MCF 10A (cell line): ENCODE measurements around the gene USP6NL. TPM values are rescaled to one million over a fixed set of nuclear protein-coding genes. Genes with fewer than 3 reads are reported as not detected.

Experiments used
- BruUV-seq: library from RNA; stranded (reverse); fragments of 400-500 nt; replicated peaks from 2 replicates; lab custom pipeline; 2021; lab: Mats Ljungman, UMichigan
- CTCF ChIA-PET: fragments of 300-600 bp; sonication (Branson Sonifier 250); formaldehyde crosslinking; extraction: SDS; loops from one replicate; lab custom pipeline; 2021; ENCODE audit warnings: antibody characterized with exemption, inconsistent platforms; lab: Yijun Ruan, JAX
- POLR2A ChIA-PET: fragments of 300-600, 350-650 bp; sonication (Branson Sonifier 250); formaldehyde crosslinking; extraction: SDS; loops from one replicate; lab custom pipeline; 2020; ENCODE audit warnings: antibody characterized with exemption, inconsistent platforms; lab: Yijun Ruan, JAX
- DNase-seq: peaks from one replicate; pipeline ENCODE4 v3.0.0-alpha.2; 2018; ENCODE audit not compliant: unreplicated experiment
- H3K27ac Mint-ChIP-seq: one replicate; pipeline ENCODE4 v1.8.0; 2022; ENCODE audit warnings: mild to moderate bottlenecking, low read depth, mixed read lengths; ENCODE audit not compliant: unreplicated experiment
- H3K27me3 Mint-ChIP-seq: one replicate; pipeline ENCODE4 v1.8.0; 2022; ENCODE audit warnings: mixed read lengths; ENCODE audit not compliant: insufficient read depth, unreplicated experiment
- H3K36me3 Mint-ChIP-seq: one replicate; pipeline ENCODE4 v1.8.0; 2022; ENCODE audit warnings: mild to moderate bottlenecking, moderate library complexity, mixed read lengths; ENCODE audit not compliant: insufficient read depth, unreplicated experiment
- H3K4me1 Mint-ChIP-seq: one replicate; pipeline ENCODE4 v1.8.0; 2022; ENCODE audit warnings: mixed read lengths; ENCODE audit not compliant: insufficient read depth, unreplicated experiment
- H3K4me3 Mint-ChIP-seq: one replicate; pipeline ENCODE4 v1.8.0; 2022; ENCODE audit warnings: mild to moderate bottlenecking, moderate library complexity, mixed read lengths; ENCODE audit not compliant: unreplicated experiment
- H3K9me3 Mint-ChIP-seq: one replicate; pipeline ENCODE4 v1.8.0; 2022; ENCODE audit warnings: mixed read lengths; ENCODE audit not compliant: unreplicated experiment
- CTCF ChIP-seq: fragments of 200-600 bp; IDR thresholded peaks from one replicate; pipeline ENCODE4 v1.8.0; 2022; ENCODE audit warnings: antibody characterized with exemption, mild to moderate bottlenecking; ENCODE audit not compliant: unreplicated experiment
- intact Hi-C: fragments of 100-400 bp; cut with micrococcal nuclease; formaldehyde crosslinking; loops from 2 replicates; pipeline ENCODE4 v1.14.1; 2022
- total RNA-seq: library from RNA; stranded (reverse); gene quantifications from 2 replicates; pipeline ENCODE4 v1.2.3, GENCODE V29; 2022

USP6NL gene
- total RNA-seq, 1 experiment from 2014 or later = 19.2 TPM

GRCh38 chr10:11444531-11445228, 166.8 kb downstream of the USP6NL start:
- no peak for TF ChIP-seq CTCF
- DNase-seq = no peak
- BruUV-seq = no TSS peak
- Mint-ChIP-seq H3K36me3 (no peaks in the 10 kb centered on the region), H3K9me3 (no peaks in the 10 kb centered on the region), H3K4me3 (no peak overlapping the region), H3K27ac (no peak overlapping the region), H3K4me1 (no peaks in the 10 kb centered on the region), H3K27me3 (peaks cover 54% of the 10 kb centered on the region)
- intact Hi-C loops = no loop called here
- CTCF ChIA-PET = interaction anchor here (0.8 kb wide), 1 partner anchor 12 kb away, joined by 3 read pairs; no protein-coding TSS in a partner anchor
- POLR2A ChIA-PET = no interaction called here

- no TSS peak for BruUV-seq
- Mint-ChIP-seq H3K27me3 (peaks cover 59% of the 10 kb centered on the region), H3K36me3 (no peaks in the 10 kb centered on the region), H3K9me3 (no peaks in the 10 kb centered on the region), H3K27ac (no peak overlapping the region), H3K4me1 (no peaks in the 10 kb centered on the region), H3K4me3 (no peak overlapping the region)
- intact Hi-C loops = no loop called here
- CTCF ChIA-PET = interaction anchor here (0.8 to 1.3 kb wide), 3 partner anchors 12 to 21 kb away, joined by 3 read pairs; no protein-coding TSS in a partner anchor
- no peak for DNase-seq
- POLR2A ChIA-PET = no interaction called here
- no peak for TF ChIP-seq CTCF
Observed at GRCh38 chr10:11444155-11444530, 167.3 kb downstream of the USP6NL start.

GRCh38 chr10:11443468-11444154, 167.8 kb downstream of the USP6NL start:
- intact Hi-C loops = no loop called here
- H3K27ac Mint-ChIP-seq = no peak overlapping the region
- H3K9me3 Mint-ChIP-seq = no peaks in the 10 kb centered on the region
- POLR2A ChIA-PET = no interaction called here
- CTCF ChIA-PET = interaction anchor here (0.8 to 1.3 kb wide), 3 partner anchors 11 to 21 kb away, joined by 3 read pairs; no protein-coding TSS in a partner anchor
- H3K27me3 Mint-ChIP-seq = peaks cover 59% of the 10 kb centered on the region
- no peaks in the 10 kb centered on the region for H3K4me1 Mint-ChIP-seq
- no peak for TF ChIP-seq CTCF
- no peak overlapping the region for H3K4me3 Mint-ChIP-seq
- no peak for DNase-seq
- no peaks in the 10 kb centered on the region for H3K36me3 Mint-ChIP-seq
- BruUV-seq = no TSS peak

DNA sequence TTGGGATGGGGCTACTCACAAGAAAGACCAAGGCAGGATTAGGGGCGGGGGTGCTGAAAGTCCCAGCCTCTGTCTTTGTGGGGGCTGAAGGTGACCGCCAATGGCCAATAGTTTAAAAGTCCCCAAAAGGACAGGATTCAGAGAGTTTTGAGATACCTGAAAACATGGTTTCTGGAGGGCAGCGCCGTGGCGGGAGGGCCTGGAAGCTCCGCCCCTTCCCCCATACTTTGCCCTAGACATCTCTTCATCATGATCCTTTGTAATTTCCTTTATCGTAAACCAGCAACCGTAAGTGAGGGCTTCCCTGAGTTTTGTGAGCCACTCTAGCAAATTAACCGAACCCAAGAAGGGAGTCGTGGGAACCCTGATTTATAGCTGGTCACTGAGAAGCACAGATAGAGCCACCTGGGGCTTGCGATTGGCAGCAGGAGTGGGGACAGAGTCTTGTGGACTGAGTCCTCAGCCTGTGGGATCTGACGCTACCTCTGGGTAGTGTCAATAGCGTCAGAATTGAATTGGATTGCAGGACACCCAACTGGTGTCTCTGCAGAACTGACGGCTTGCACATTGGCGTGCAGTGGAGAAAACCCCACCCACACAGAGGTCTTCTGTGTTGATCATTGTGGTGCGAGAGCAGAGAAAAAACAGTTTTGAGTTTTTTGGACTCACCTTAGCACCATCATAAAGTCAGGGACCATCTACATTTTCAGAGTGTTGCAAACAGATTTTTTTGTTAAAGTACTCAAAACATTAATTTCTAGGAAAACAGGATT, 169.3 kb downstream of the USP6NL start:
- H3K36me3 Mint-ChIP-seq = no peaks in the 10 kb centered on the region
- CTCF ChIA-PET = no interaction called here

More for the DNA sequence above, 169.3 kb downstream of the USP6NL start:
- Mint-ChIP-seq H3K4me3 (no peak overlapping the region), H3K9me3 (no peaks in the 10 kb centered on the region), H3K27ac (no peak overlapping the region), H3K27me3 (peaks cover 47% of the 10 kb centered on the region), H3K4me1 (no peaks in the 10 kb centered on the region)
- POLR2A ChIA-PET = no interaction called here
- BruUV-seq = no TSS peak
- intact Hi-C loops = no loop called here
- DNase-seq = no peak
- no peak for TF ChIP-seq CTCF
